Measurements from ENCODE around the gene POFUT2. TPM values are rescaled to one million over a fixed set of nuclear protein-coding genes. Genes with fewer than 3 reads are reported as not detected.
"Not testable (repeated sequence)": the region's sequence is repeated elsewhere in the genome, so short reads cannot be mapped to it uniquely, and the experiment has no call there.

POFUT2 gene
- total RNA-seq, 4 donors from 2014 or later, result 7.9 to 11.4 (median 9.4) TPM

DNA sequence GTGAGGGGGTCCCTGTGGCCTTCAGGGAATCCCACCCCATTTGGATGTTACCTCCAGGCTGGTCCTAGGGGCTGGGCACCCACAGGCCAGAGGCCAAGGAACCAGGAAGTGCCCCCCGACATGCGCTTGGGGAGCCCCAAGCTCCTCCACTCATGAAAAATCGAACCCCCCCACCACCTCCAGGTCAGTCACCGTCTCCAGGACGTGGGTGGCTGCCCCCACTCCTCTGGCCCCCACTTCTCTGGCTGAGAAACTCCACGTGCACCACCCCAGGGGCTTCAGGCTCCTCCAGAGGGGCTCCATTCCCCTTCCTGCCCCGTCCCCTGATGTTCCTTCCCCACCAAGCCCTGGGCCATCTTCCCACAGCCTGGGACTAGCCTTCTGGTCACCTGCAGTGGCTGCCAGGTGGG, 30.5 kb upstream of the POFUT2 start:
- TF ChIP-seq, protein P1, sequence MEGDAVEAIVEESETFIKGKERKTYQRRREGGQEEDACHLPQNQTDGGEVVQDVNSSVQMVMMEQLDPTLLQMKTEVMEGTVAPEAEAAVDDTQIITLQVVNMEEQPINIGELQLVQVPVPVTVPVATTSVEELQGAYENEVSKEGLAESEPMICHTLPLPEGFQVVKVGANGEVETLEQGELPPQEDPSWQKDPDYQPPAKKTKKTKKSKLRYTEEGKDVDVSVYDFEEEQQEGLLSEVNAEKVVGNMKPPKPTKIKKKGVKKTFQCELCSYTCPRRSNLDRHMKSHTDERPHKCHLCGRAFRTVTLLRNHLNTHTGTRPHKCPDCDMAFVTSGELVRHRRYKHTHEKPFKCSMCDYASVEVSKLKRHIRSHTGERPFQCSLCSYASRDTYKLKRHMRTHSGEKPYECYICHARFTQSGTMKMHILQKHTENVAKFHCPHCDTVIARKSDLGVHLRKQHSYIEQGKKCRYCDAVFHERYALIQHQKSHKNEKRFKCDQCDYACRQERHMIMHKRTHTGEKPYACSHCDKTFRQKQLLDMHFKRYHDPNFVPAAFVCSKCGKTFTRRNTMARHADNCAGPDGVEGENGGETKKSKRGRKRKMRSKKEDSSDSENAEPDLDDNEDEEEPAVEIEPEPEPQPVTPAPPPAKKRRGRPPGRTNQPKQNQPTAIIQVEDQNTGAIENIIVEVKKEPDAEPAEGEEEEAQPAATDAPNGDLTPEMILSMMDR (IDR thresholded peaks at IDR 0.05), result no peak
- no peak for TF ChIP-seq POLR2A (IDR thresholded peaks at IDR 0.05)
- intact Hi-C loops (cut with DNase I), result no loop called here
- H3K9me3 ChIP-seq, result no peaks in the 10 kb centered on the region
- peaks cover 0 to 34% (median 0%) of the 10 kb centered on the region in 4 donors for H3K27me3 ChIP-seq
- no peaks in the 10 kb centered on the region for H3K36me3 ChIP-seq
- peaks cover 0 to 66% (median 48%) of the 10 kb centered on the region in 3 donors for H3K4me1 ChIP-seq
- no peak for DNase-seq
- H3K4me3 ChIP-seq, result no peak overlapping the region
- 60% methylated on average over 1 of the region's 7 CpGs; no CpG with 5 or more reads in 1 of the 2 donors for WGBS, 2 donors
- peak overlapping the region; percentile 70 to 91 (median 86) for H3K27ac ChIP-seq

DNA sequence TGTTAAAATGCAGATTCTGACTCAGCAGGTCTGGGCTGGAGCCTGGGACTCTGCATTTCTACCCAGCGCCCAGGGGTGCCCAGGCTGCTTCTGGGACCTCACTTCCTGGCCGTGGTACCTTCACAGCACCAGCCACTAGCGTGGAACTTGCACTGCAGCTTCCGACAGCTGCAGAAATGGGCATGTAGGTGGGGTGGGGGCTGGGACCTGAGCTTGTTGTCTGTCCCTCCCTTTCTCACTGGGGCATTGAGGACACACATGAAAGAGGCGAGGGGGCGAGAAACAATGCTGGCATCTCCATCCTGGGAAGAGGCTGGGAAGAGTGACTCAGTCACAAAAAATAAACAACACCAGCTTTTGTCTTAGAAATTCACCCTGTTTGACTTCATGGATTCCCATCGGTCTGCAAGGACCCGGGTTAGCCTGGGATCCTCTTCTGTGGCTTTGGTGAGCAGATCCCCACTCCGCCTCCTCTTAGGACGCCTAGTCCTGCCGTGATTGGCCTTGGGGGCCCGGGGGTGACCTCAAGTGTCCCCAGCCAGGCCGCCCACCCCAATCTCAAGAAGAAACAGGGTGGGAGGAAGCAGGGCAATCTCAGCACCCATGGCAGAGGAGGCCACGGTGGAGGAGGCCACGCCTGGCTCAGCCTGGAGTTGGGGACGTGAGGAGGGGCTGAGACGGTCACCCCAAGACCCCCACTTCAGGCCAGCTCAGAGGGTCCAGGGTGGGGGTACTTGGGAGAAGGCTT, 29.9 kb upstream of the POFUT2 start:
- Histone ChIP-seq H3K4me3 (no peak overlapping the region), H3K36me3 (no peaks in the 10 kb centered on the region), H3K27ac (peak overlapping the region; percentile 70 to 91 (median 86)), H3K9me3 (no peaks in the 10 kb centered on the region), H3K27me3 (peaks cover 0 to 28% (median 0%) of the 10 kb centered on the region in 4 donors), H3K4me1 (peaks cover 0 to 60% (median 43%) of the 10 kb centered on the region in 3 donors)
- no peak for DNase-seq
- TF ChIP-seq POLR2A (IDR thresholded peaks at IDR 0.05), result no peak
- TF ChIP-seq, protein P1 (IDR thresholded peaks at IDR 0.05), result no peak
- intact Hi-C loops (cut with DNase I), result no loop called here
- WGBS, 2 donors, result 43 to 62% methylated on average over 4 to 9 of the region's 17 CpGs

- Histone ChIP-seq H3K4me3 (no peak overlapping the region), H3K9me3 (no peaks in the 10 kb centered on the region), H3K4me1 (peaks cover 0 to 53% (median 43%) of the 10 kb centered on the region in 3 donors), H3K27ac (peak overlapping the region; percentile 48 to 91 (median 86)), H3K27me3 (peaks cover 0 to 22% (median 0%) of the 10 kb centered on the region in 4 donors), H3K36me3 (no peaks in the 10 kb centered on the region)
- intact Hi-C loops (cut with DNase I), result no loop called here
- TF ChIP-seq POLR2A (IDR thresholded peaks at IDR 0.05), result no peak
- TF ChIP-seq, protein P1 (IDR thresholded peaks at IDR 0.05), result no peak
- 69 to 80% methylated on average over 5 to 11 of the region's 16 CpGs for WGBS, 2 donors
- DNase-seq, result no peak
Measured at GRCh38 chr21:45316871-45317397, 29.2 kb upstream of the POFUT2 start.

DNA sequence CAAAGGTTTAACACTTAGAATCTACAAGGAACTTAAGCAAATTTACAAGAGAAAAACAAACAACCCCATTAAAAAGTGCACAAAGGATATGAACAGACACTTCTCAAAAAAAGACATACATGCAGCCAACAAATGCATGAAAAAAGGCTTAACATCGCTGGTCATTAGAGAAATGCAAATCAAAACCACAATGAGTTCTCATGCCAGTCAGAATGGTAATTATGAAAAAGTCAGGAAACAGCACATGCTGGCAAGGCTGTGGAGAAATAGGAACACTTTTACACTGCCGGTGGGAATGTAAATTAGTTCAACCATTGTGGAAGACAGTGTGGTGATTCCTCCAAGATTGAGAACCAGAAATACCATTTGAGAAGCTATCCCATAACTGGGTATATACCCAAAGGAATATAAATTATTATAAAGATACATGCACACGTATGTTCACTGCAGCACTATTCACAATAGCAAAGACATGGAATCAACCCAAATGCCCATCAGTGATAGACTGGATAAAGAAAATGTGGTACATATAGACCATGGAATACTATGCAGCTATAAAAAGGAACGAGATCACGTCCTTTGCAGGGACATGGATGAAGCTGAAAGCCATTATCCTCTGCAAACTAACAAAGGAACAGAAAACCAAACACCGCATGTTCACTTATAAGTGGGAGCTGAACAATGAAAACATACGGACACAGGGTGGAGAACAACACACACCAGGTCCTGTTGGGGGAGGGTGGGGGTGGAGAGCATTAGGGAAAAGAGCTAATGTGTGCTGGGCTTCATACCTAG, 28.2 kb upstream of the POFUT2 start:
- DNase-seq; intact Hi-C loops (cut with DNase I); H3K4me3 ChIP-seq; H3K9me3 ChIP-seq; H3K36me3 ChIP-seq: not testable (repeated sequence)
- WGBS, 2 donors, result 43 to 46% methylated on average over 7 of the region's 7 CpGs
- Histone ChIP-seq H3K4me1 (peaks cover 0 to 44% (median 40%) of the 10 kb centered on the region in 3 donors), H3K27ac (peak overlapping the region in 1 of 4 donors; percentile 87), H3K27me3 (peaks cover 0 to 14% (median 0%) of the 10 kb centered on the region in 4 donors)

GRCh38 chr21:45313682-45314081, 26.0 kb upstream of the POFUT2 start:
- Histone ChIP-seq H3K36me3 (no peaks in the 10 kb centered on the region), H3K9me3 (no peaks in the 10 kb centered on the region), H3K4me1 (peaks cover 5 to 38% (median 35%) of the 10 kb centered on the region in 3 donors), H3K27me3 (peaks cover 0 to under 1% (median 0%) of the 10 kb centered on the region in 4 donors), H3K4me3 (no peak overlapping the region), H3K27ac (no peak overlapping the region)
- TF ChIP-seq, protein P1 (IDR thresholded peaks at IDR 0.05), result no peak
- TF ChIP-seq POLR2A (IDR thresholded peaks at IDR 0.05), result no peak
- intact Hi-C loops (cut with DNase I), result no loop called here
- DNase-seq, result no peak
- WGBS, 2 donors, result 68 to 76% methylated on average over 3 of the region's 3 CpGs
